SK-N-SH (cell line): ENCODE measurements around the gene KRTAP20-2. TPM values are rescaled to one million over a fixed set of nuclear protein-coding genes. Genes with fewer than 3 reads are reported as not detected.

Experiments used
- CTCF ChIA-PET: fragments of 300-600, 350-600 bp; formaldehyde crosslinking; extraction: SDS; loops from one replicate; lab custom pipeline; 2021; lab: Yijun Ruan, JAX
- POLR2A ChIA-PET: fragments of 350-600 bp; sonication (Branson Sonifier 250); formaldehyde crosslinking; extraction: SDS; loops from one replicate; lab custom pipeline; 2020; ENCODE audit warnings: antibody characterized with exemption, inconsistent platforms; lab: Yijun Ruan, JAX
- DNase-seq: peaks from one replicate; pipeline ENCODE4 v3.0.0; 2012
- H2AFZ ChIP-seq: fragments of 200-600 bp; sonication (generic); 2 replicates; pipeline ENCODE4 v1.8.1; 2016; ENCODE audit warnings: antibody characterized with exemption, mild to moderate bottlenecking, low read depth
- H3F3A ChIP-seq: fragments of 200-600 bp; sonication (generic); replicated peaks from 2 replicates; pipeline ENCODE3; 2016; ENCODE audit warnings: antibody characterized with exemption, mild to moderate bottlenecking; ENCODE audit not compliant: insufficient read depth
- H3K27ac ChIP-seq, 2 experiments: fragments of 200-500 bp in 1 of 2; fragments of 200-600 bp in 1 of 2; sonication (Bioruptor generic) in 1 of 2; sonication (generic), shearing (Covaris generic) in 1 of 2; 2 replicates each; pipeline versions ENCODE4 v1.5.1 to v1.6.1; 2014 to 2016; ENCODE audit warnings: low read depth in 2 of 2, inconsistent platforms in 1 of 2, low read length in 1 of 2, mild to moderate bottlenecking in 1 of 2, mixed read lengths in 1 of 2
- H3K27me3 ChIP-seq: fragments of 200-600 bp; sonication (generic), shearing (Covaris generic); 2 replicates; pipeline ENCODE4 v1.6.1; 2016; ENCODE audit warnings: mixed run types; ENCODE audit not compliant: insufficient read depth
- H3K36me3 ChIP-seq, 2 experiments: fragments of 200-500 bp in 1 of 2; fragments of 200-600 bp in 1 of 2; sonication (Bioruptor generic) in 1 of 2; sonication (generic) in 1 of 2; replicated peaks in 1 of 2; 2 replicates each; pipeline versions ENCODE3 to v1.5.1; 2014 to 2016; ENCODE audit warnings: low read length in 1 of 2, mild to moderate bottlenecking in 1 of 2; ENCODE audit not compliant: insufficient read depth in 2 of 2, control insufficient read depth in 1 of 2
- H3K4me1 ChIP-seq, 2 experiments: fragments of 200-500 bp in 1 of 2; fragments of 200-600 bp in 1 of 2; sonication (Bioruptor generic) in 1 of 2; sonication (generic), shearing (Covaris generic) in 1 of 2; 2 replicates each; pipeline versions ENCODE4 v1.5.1 to v1.6.1; 2014 to 2016; ENCODE audit warnings: low read depth in 1 of 2, low read length in 1 of 2, mixed run types in 1 of 2; ENCODE audit not compliant: insufficient read depth in 2 of 2, control insufficient read depth in 1 of 2
- H3K4me2 ChIP-seq: fragments of 200-600 bp; sonication (generic), shearing (Covaris generic); 2 replicates; pipeline ENCODE4 v1.6.1; 2017; ENCODE audit warnings: mixed run types
- H3K4me3 ChIP-seq, 2 experiments: fragments of 200-500 bp in 1 of 2; fragments of 200-600 bp in 1 of 2; sonication (Bioruptor generic) in 1 of 2; sonication (generic), shearing (Covaris generic) in 1 of 2; 2 replicates each; pipeline versions ENCODE4 v1.5.1 to v1.8.1; 2014 to 2016; ENCODE audit warnings: low read depth in 2 of 2, inconsistent platforms in 1 of 2, low read length in 1 of 2, mild to moderate bottlenecking in 1 of 2, mixed read lengths in 1 of 2, moderate library complexity in 1 of 2
- H3K79me2 ChIP-seq: fragments of 200-600 bp; sonication (generic); 2 replicates; pipeline ENCODE4 v1.8.1; 2017; ENCODE audit warnings: mild to moderate bottlenecking; ENCODE audit not compliant: insufficient read depth
- H3K9ac ChIP-seq: fragments of 200-600 bp; sonication (generic); 2 replicates; pipeline ENCODE4 v1.6.1; 2017; ENCODE audit warnings: mixed run types
- H3K9me2 ChIP-seq: fragments of 200-600 bp; sonication (generic); 2 replicates; pipeline ENCODE4 v1.6.1; 2017; ENCODE audit warnings: mixed run types
- H3K9me3 ChIP-seq: fragments of 200-600 bp; sonication (generic); 2 replicates; pipeline ENCODE4 v1.6.1; 2017; ENCODE audit warnings: mixed run types, mild to moderate bottlenecking, moderate library complexity
- H4K20me1 ChIP-seq: fragments of 200-600 bp; sonication (generic); 2 replicates; pipeline ENCODE4 v1.6.1; 2017; ENCODE audit warnings: mild to moderate bottlenecking, mixed run types; ENCODE audit not compliant: insufficient read depth
- ELF1 ChIP-seq: IDR thresholded peaks from 2 replicates; pipeline ENCODE4 v1.4.0; 2012
- EZH2phosphoT487 ChIP-seq: fragments of 200-600 bp; sonication (generic); IDR thresholded peaks from 2 replicates; pipeline ENCODE4 v1.6.1; 2017; ENCODE audit warnings: low read depth, mixed run types, mild to moderate bottlenecking, antibody characterized with exemption, moderate library complexity, borderline replicate concordance
- FOXJ3 ChIP-seq: sonication (generic); formaldehyde crosslinking; IDR thresholded peaks from 2 replicates; pipeline ENCODE4 v1.5.1; 2020; ENCODE audit warnings: mild to moderate bottlenecking, missing genetic modification reagents
- GABPA ChIP-seq: IDR thresholded peaks from 2 replicates; pipeline ENCODE4 v1.4.0; 2012; ENCODE audit warnings: low read depth, mild to moderate bottlenecking
- GATA2 ChIP-seq: sonication (generic); formaldehyde crosslinking; IDR thresholded peaks from 2 replicates; pipeline ENCODE4 v1.5.0; 2020; ENCODE audit warnings: mild to moderate bottlenecking, missing genetic modification reagents
- JUND ChIP-seq: IDR thresholded peaks from 2 replicates; pipeline ENCODE4 v1.4.0; 2012
- MEF2A ChIP-seq: IDR thresholded peaks from 2 replicates; pipeline ENCODE4 v1.4.0; 2012; ENCODE audit warnings: low read depth, borderline replicate concordance
- MXI1 ChIP-seq: IDR thresholded peaks from 2 replicates; pipeline ENCODE4 v1.6.1; 2012; ENCODE audit warnings: mild to moderate bottlenecking, low read depth, low read length, improper control_type of control experiment
- NFIC ChIP-seq: IDR thresholded peaks from 2 replicates; pipeline ENCODE4 v1.4.0; 2012; ENCODE audit warnings: borderline replicate concordance
- NRF1 ChIP-seq: IDR thresholded peaks from 2 replicates; pipeline ENCODE4 v1.6.1; 2012; ENCODE audit warnings: low read depth, mild to moderate bottlenecking, low read length
- POLR2AphosphoS5 ChIP-seq: IDR thresholded peaks from 2 replicates; pipeline ENCODE4 v1.6.1; 2012; ENCODE audit warnings: low read depth, low read length
- RAD21 ChIP-seq: IDR thresholded peaks from 2 replicates; pipeline ENCODE4 v1.6.1; 2012; ENCODE audit warnings: mild to moderate bottlenecking, low read length
- SIN3A ChIP-seq: IDR thresholded peaks from 2 replicates; pipeline ENCODE4 v1.6.1; 2012; ENCODE audit warnings: low read depth, mild to moderate bottlenecking, low read length, moderate library complexity, borderline replicate concordance
- TAF1 ChIP-seq: IDR thresholded peaks from 2 replicates; pipeline ENCODE4 v1.6.1; 2012; ENCODE audit warnings: low read depth, mild to moderate bottlenecking, low read length, moderate library complexity, borderline replicate concordance
- USF2 ChIP-seq: fragments of 150-350 bp; IDR thresholded peaks from 2 replicates; pipeline ENCODE4 v1.6.1; 2017; ENCODE audit warnings: antibody characterized with exemption, low read length, low read depth, borderline replicate concordance
- YY1 ChIP-seq: IDR thresholded peaks from 2 replicates; pipeline ENCODE4 v1.4.0; 2012; ENCODE audit warnings: low read depth, mild to moderate bottlenecking
- ZBTB33 ChIP-seq: IDR thresholded peaks from 2 replicates; pipeline ENCODE4 v1.4.0; 2012; ENCODE audit warnings: low read depth, borderline replicate concordance
- WGBS: methylation state at CpG from one replicate; pipeline ENCODE4 v1.1.6; 2017; ENCODE audit warnings: low lambda C conversion rate; 5-methylcytosine and 5-hydroxymethylcytosine counted together
- polyA plus RNA-seq, 3 experiments: library from polyadenylated mRNA; depleted of rRNA; stranded (reverse); fragments of >200 nt; gene quantifications; 2 replicates each; pipeline ENCODE4 v1.2.3, GENCODE V29; 2012
- TF ChIP-seq, protein P1 (sequence below): IDR thresholded peaks from 2 replicates; pipeline ENCODE4 v1.4.0; 2012; ENCODE audit warnings: low read depth, borderline replicate concordance
- TF ChIP-seq, protein P2 (sequence below): IDR thresholded peaks from 2 replicates; pipeline ENCODE4; 2012

Gene KRTAP20-2
- polyA plus RNA-seq (2012; rRNA removed): not detected in 2 replicates
- polyA plus RNA-seq (2012; cell fraction: cytosol; rRNA removed): not detected in 2 replicates
- polyA plus RNA-seq (2012; cell fraction: nucleus; rRNA removed): not detected in 2 replicates

GRCh38 chr21:30634906-30635305, at the start of gene KRTAP20-2:
KRTAP20-2 (plus strand) TSS chr21:30635206; CDS start chr21:30635264, 58 bp downstream.
- Histone ChIP-seq H2AFZ (no peak within 1 kb of the TSS), H3K9ac (no peak within 1 kb of the TSS), H3K36me3 (no peaks in the 10 kb centered on the region), H3K4me1 (no peaks in the 10 kb centered on the region), H3K79me2 (no peaks in the 10 kb centered on the region), H3K9me3 (no peaks in the 10 kb centered on the region), H3F3A (no peaks in the 10 kb centered on the region), H4K20me1 (no peaks in the 10 kb centered on the region), H3K9me2 (no peaks in the 10 kb centered on the region), H3K27ac (no peak within 1 kb of the TSS), H3K4me3 (no peak within 1 kb of the TSS), H3K27me3 (no peaks in the 10 kb centered on the region; the same call in 1 of the 2 replicates), H3K4me2 (no peak within 1 kb of the TSS)
- ChIA-PET POLR2A (no interaction called here), CTCF (no interaction called here)
- no peak for TF ChIP-seq POLR2AphosphoS5
- no peak for TF ChIP-seq USF2
- TF ChIP-seq ZBTB33: no peak
- TF ChIP-seq ELF1: no peak
- no peak for TF ChIP-seq YY1
- no peak for TF ChIP-seq GABPA
- TF ChIP-seq EZH2phosphoT487: no peak
- DNase-seq: no peak
- 0% methylated on average over 1 of the region's 1 CpG for WGBS

DNA sequence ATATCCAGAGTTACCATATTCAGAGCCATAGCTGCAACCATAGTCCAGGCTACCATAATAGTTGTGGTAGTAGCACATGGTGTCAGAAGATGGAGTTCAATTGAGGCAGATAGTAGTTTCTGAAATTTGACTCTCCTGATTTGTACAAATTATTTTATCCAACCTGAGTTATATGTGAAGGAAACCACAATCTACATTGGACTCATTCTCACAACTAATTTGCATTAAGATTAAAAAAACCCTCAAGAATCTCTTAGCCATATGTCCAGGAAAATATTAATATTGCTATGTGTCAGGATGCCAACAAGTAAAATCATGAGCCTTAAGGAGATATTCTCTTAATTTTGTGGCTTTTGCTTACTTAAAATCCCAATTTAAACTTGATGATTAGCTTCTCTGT, 44.7 kb upstream of the KRTAP20-2 start, which contains the start of gene KRTAP22-2:
Gene KRTAP22-2 (minus strand): TSS at position 101 of the 400 bp plus-strand sequence.
- Histone ChIP-seq H3F3A (no peaks in the 10 kb centered on the region), H3K36me3 (no peaks in the 10 kb centered on the region), H3K27ac (no peak within 1 kb of the TSS), H3K4me3 (no peak within 1 kb of the TSS), H3K9ac (no peak within 1 kb of the TSS), H2AFZ (no peak within 1 kb of the TSS), H3K4me2 (no peak within 1 kb of the TSS), H3K4me1 (no peaks in the 10 kb centered on the region), H4K20me1 (no peaks in the 10 kb centered on the region), H3K27me3 (no peaks in the 10 kb centered on the region), H3K79me2 (no peaks in the 10 kb centered on the region), H3K9me2 (no peaks in the 10 kb centered on the region), H3K9me3 (no peaks in the 10 kb centered on the region)
- TF ChIP-seq JUND: no peak
- no peak for TF ChIP-seq MEF2A
- TF ChIP-seq TAF1: no peak
- no peak for TF ChIP-seq SIN3A
- no peak for TF ChIP-seq MXI1
- TF ChIP-seq GABPA: no peak
- no peak for TF ChIP-seq NFIC
- TF ChIP-seq, protein P1, sequence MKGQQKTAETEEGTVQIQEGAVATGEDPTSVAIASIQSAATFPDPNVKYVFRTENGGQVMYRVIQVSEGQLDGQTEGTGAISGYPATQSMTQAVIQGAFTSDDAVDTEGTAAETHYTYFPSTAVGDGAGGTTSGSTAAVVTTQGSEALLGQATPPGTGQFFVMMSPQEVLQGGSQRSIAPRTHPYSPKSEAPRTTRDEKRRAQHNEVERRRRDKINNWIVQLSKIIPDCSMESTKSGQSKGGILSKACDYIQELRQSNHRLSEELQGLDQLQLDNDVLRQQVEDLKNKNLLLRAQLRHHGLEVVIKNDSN: no peak
- no peak for TF ChIP-seq FOXJ3 (CRISPR knock-in tag)
- TF ChIP-seq, protein P2, sequence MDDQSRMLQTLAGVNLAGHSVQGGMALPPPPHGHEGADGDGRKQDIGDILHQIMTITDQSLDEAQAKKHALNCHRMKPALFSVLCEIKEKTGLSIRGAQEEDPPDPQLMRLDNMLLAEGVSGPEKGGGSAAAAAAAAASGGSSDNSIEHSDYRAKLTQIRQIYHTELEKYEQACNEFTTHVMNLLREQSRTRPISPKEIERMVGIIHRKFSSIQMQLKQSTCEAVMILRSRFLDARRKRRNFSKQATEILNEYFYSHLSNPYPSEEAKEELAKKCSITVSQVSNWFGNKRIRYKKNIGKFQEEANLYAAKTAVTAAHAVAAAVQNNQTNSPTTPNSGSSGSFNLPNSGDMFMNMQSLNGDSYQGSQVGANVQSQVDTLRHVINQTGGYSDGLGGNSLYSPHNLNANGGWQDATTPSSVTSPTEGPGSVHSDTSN: no peak
- no peak for TF ChIP-seq GATA2 (CRISPR knock-in tag)
- no peak for TF ChIP-seq NRF1
- TF ChIP-seq RAD21: no peak
- no peak for DNase-seq
- ChIA-PET POLR2A (no interaction called here), CTCF (no interaction called here)
